HG03460 (cell line): ENCODE measurements around the gene RAP1B.
"Not testable (repeated sequence)": the region's sequence is repeated elsewhere in the genome, so short reads cannot be mapped to it uniquely, and the experiment has no call there.

Experiments
- ATAC-seq: cut with Tn5 transposase; IDR thresholded peaks from one replicate; pipeline ENCODE4 v1.9.1; 2021; ENCODE audit not compliant: unreplicated experiment

Gene RAP1B

GRCh38 chr12:68632486-68632885, 21.8 kb downstream of the RAP1B start:
- no peak for ATAC-seq

GRCh38 chr12:68633614-68634558, 23.2 kb downstream of the RAP1B start:
- ATAC-seq = no peak

- no peak for ATAC-seq
Measured at GRCh38 chr12:68636268-68636667, 25.6 kb downstream of the RAP1B start.

GRCh38 chr12:68637439-68637838, 26.7 kb downstream of the RAP1B start:
- not testable (repeated sequence) for ATAC-seq

- no peak for ATAC-seq
Measured at GRCh38 chr12:68638171-68638570, 27.5 kb downstream of the RAP1B start.

- ATAC-seq = no peak
Measured at GRCh38 chr12:68638721-68639395, 28.2 kb downstream of the RAP1B start.

- ATAC-seq = no peak
Measured at GRCh38 chr12:68639396-68639767, 28.7 kb downstream of the RAP1B start.

- peak; percentile 94 for ATAC-seq
Measured at GRCh38 chr12:68641138-68641537, 30.4 kb downstream of the RAP1B start.

GRCh38 chr12:68646484-68646883, 35.8 kb downstream of the RAP1B start:
- ATAC-seq = no peak

GRCh38 chr12:68647507-68647906, 36.8 kb downstream of the RAP1B start:
- no peak for ATAC-seq

- no peak for ATAC-seq
Measured at GRCh38 chr12:68648179-68648578, 37.5 kb downstream of the RAP1B start.

- ATAC-seq = no peak
Measured at GRCh38 chr12:68665016-68665569, 54.4 kb downstream of the RAP1B start.

- ATAC-seq = no peak
Measured at GRCh38 chr12:68667291-68667690, 56.6 kb downstream of the RAP1B start.

- ATAC-seq = no peak
Measured at GRCh38 chr12:68667896-68668295, 57.2 kb downstream of the RAP1B start.

- ATAC-seq = no peak
Measured at GRCh38 chr12:68671179-68671578, 60.5 kb downstream of the RAP1B start.

- ATAC-seq = no peak
Measured at GRCh38 chr12:68673788-68674187, 63.1 kb downstream of the RAP1B start.

- no peak for ATAC-seq
Measured at GRCh38 chr12:68674376-68674775, 63.7 kb downstream of the RAP1B start.

GRCh38 chr12:68675101-68675842, 64.6 kb downstream of the RAP1B start:
- no peak for ATAC-seq

GRCh38 chr12:68676854-68677253, 66.2 kb downstream of the RAP1B start:
- ATAC-seq = not testable (repeated sequence)

- no peak for ATAC-seq
Measured at GRCh38 chr12:68686262-68686594, 75.5 kb downstream of the RAP1B start.
